22Rv1 (cell line): ENCODE results near the gene TFAP2A.

ENCODE experiments used
- ZFX ChIP-seq: fragments of 450-650 bp; IDR thresholded peaks from 2 replicates; pipeline ENCODE4 v1.6.1; 2017; ENCODE audit warnings: antibody characterized with exemption, borderline replicate concordance
- TF ChIP-seq, protein P1 (sequence below): fragments of 450-650 bp; IDR thresholded peaks from 2 replicates; pipeline ENCODE4 v1.5.1; 2017; ENCODE audit warnings: mild to moderate bottlenecking

DNA sequence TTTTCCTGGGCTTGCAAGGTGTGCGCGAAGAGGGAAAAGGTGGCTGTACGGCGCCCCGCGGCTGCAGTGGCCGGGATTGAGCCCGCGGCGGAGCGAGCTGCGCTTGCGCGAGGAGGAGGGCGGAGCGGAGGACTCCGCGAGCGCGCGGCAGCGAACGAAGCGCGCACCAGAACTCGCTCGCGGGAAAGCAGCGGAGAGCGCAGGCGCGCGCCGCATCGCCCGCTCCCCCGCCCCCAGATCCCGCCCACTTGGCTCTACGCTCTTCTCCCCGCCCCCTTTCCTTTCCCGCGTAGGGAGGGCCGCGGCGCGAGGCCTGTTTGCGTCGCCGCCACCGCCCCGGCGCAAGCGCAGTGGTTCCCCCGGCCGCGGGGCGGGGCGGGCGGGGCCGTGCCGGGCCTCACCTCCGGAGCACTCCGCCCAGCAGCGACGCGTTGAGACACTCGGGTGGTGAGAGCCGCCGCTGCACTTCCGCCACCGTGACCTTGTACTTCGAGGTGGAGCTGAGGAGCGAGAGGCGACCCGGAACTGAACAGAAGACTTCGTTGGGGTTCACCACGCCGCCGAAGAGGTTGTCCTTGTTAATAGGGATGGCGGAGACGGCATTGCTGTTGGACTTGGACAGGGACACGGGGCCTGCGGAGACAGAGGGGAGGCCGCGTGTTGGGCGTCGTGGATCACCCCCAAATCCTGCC is 10.6 kb downstream of the TFAP2A start:
- TF ChIP-seq, protein P1, sequence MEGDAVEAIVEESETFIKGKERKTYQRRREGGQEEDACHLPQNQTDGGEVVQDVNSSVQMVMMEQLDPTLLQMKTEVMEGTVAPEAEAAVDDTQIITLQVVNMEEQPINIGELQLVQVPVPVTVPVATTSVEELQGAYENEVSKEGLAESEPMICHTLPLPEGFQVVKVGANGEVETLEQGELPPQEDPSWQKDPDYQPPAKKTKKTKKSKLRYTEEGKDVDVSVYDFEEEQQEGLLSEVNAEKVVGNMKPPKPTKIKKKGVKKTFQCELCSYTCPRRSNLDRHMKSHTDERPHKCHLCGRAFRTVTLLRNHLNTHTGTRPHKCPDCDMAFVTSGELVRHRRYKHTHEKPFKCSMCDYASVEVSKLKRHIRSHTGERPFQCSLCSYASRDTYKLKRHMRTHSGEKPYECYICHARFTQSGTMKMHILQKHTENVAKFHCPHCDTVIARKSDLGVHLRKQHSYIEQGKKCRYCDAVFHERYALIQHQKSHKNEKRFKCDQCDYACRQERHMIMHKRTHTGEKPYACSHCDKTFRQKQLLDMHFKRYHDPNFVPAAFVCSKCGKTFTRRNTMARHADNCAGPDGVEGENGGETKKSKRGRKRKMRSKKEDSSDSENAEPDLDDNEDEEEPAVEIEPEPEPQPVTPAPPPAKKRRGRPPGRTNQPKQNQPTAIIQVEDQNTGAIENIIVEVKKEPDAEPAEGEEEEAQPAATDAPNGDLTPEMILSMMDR: peak; percentile 51
- TF ChIP-seq ZFX: no peak
